Posterior cingulate gyrus (tissue), 11 donors: ENCODE data around the gene SPATA31E1.
"Not testable (repeated sequence)": the region's sequence is repeated elsewhere in the genome, so short reads cannot be mapped to it uniquely, and the experiment has no call there.

Experiments
- DNase-seq, 10 donors: peaks; one replicate each; pipeline versions ENCODE4 v3.0.0 to v3.0.0-alpha.2; 2020 to 2021; ENCODE audit warnings: mixed read lengths in 3 of 10
- intact Hi-C: fragments of 100-400 bp; cut with DNase I; formaldehyde crosslinking; loops from one replicate; pipeline ENCODE4 v1.15.1; 2023

The SPATA31E1 gene

GRCh38 chr9:87919013-87919412 lies 36.3 kb downstream of the SPATA31E1 start:
- intact Hi-C loops, result not testable (repeated sequence)
- DNase-seq, result peak in 2 of 10 donors; percentile 55 to 76

GRCh38 chr9:87921561-87921960 lies 38.9 kb downstream of the SPATA31E1 start:
- intact Hi-C loops, DNase-seq: not testable (repeated sequence)

GRCh38 chr9:87923012-87923411 lies 40.3 kb downstream of the SPATA31E1 start:
- DNase-seq, intact Hi-C loops: not testable (repeated sequence)

DNA sequence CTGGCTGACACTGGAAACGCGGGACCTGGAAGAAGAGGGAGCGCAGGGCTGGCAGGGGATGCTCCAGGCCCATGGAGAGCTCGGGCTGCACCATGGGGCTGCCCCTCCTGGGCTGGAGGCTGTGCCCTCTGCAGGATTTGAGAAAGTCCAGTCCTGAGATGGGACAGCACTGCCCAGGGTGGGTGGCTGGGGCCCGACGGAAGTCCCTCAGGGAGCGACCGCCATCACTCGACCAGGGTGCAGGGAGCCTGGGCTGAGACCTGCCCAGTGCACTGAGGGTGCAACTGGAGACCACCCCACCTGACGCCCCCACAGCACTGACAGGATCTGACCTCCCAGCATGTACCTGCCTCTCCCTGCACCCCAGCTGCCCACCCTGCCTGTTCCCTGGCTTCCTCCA lies 42.2 kb downstream of the SPATA31E1 start:
- DNase-seq, result peak in 2 of 10 donors; percentile 61 to 80
- intact Hi-C loops, result not testable (repeated sequence)

DNA sequence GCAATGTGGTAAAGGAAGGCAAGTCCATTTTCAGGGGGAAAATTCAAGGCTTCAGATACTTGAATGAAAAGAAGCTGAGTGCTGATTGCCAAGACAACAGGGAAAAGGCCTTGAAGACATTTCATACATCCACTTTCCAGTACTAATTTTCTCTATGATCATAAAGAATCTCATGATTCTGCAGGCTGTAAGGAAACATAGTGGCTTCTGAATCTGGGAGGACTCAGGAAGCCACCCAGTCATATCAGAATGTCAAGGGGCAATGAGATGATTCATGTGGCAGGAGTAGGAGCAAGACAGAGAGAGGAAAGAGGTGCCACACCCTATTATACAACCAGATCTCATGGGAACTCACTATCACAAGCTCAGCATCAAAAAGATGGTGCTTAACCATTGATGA lies 46.5 kb downstream of the SPATA31E1 start:
- DNase-seq, intact Hi-C loops: not testable (repeated sequence)

GRCh38 chr9:87934444-87934843 lies 51.8 kb downstream of the SPATA31E1 start:
- intact Hi-C loops, result not testable (repeated sequence)

DNA sequence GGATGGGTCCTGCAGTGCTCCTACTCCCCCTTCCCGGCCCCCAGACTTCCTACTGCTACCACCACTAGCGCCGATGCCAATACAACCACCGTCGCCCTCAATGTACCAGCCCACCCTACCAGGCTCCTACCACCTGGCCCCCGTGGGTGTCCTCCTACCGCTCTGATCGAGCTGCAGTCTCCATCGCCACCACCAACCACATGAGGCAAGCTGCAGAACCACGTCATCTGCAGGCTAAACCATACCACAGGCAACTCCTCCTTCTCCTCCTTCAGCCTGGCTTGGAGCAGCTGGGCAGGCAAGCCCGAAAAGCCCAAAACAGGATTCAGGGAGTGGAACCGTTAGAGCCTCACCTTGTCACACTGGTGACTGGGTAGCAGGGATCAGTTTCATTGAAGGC lies 54.7 kb downstream of the SPATA31E1 start:
- DNase-seq, intact Hi-C loops: not testable (repeated sequence)

More at GRCh38 chr9:87934444-87934843, 51.8 kb downstream of the SPATA31E1 start:
- DNase-seq, result not testable (repeated sequence)

- intact Hi-C loops, DNase-seq: not testable (repeated sequence)
Measured at GRCh38 chr9:87937918-87938317, 55.2 kb downstream of the SPATA31E1 start.

GRCh38 chr9:87938336-87938735 lies 55.7 kb downstream of the SPATA31E1 start:
- intact Hi-C loops, DNase-seq: not testable (repeated sequence)
